GM19468 (cell line): Measurements from ENCODE around the gene C11orf98.
A peak's percentile ranks its signal among the peaks of the same experiment; 100 is the strongest.
"Not testable (repeated sequence)": the region's sequence is repeated elsewhere in the genome, so short reads cannot be mapped to it uniquely, and the experiment has no call there.

ENCODE experiments used
- ATAC-seq: cut with Tn5 transposase; IDR thresholded peaks from one replicate; pipeline ENCODE4 v1.9.1; 2021; ENCODE audit warnings: mild to moderate bottlenecking, moderate library complexity, moderate number of reproducible peaks; ENCODE audit not compliant: unreplicated experiment; ENCODE audit errors: extremely low read depth

The C11orf98 gene

DNA sequence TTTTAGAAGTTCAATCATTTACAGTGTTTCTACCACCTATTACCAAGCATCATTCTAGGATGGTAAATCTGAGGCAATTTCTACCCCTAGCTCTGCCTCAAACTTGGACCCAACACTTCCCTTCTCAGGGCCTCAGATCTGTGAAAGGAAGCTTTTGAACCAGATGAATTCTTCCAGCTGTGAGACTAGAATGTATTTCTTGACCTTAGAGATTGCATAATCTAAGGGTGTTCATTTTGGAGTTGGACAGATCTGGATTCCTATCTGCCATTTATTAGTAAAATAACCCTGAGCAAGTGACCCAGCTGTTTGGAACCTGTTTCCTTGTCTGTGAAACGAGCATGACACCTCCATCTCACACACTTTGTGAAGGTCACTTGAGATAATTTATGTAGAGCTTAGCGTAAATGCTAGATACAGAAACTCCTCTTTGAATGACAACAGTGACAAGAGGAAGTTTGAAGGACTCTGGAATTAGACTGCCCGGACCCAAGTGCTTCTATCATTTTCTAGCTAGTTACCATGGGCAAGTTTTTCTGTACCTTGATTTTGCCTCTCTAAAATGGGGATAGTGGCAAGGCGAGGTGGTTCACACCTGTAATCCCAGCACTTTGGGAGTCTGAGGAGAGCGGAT lies 8.1 kb downstream of the C11orf98 start:
- no peak for ATAC-seq

DNA sequence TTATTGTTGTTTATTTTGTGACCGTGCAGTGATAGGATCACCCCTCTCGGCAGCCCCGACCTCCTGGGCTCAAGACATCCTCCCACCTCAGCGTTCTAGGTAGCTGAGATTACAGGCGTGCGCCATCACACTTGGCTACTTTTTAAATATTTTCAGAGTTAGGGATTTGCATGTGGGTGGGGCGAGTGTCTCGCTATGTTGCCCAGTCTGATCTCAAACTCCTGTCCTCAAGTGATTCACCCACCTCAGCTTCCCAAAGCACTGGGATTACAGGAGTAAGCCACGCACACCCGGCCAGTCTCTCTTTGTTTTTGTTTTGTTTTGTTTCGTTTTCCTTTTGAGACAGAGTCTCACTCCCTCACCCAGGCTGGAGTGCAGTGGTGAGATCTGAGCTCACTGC lies 10.7 kb downstream of the C11orf98 start:
- no peak for ATAC-seq

DNA sequence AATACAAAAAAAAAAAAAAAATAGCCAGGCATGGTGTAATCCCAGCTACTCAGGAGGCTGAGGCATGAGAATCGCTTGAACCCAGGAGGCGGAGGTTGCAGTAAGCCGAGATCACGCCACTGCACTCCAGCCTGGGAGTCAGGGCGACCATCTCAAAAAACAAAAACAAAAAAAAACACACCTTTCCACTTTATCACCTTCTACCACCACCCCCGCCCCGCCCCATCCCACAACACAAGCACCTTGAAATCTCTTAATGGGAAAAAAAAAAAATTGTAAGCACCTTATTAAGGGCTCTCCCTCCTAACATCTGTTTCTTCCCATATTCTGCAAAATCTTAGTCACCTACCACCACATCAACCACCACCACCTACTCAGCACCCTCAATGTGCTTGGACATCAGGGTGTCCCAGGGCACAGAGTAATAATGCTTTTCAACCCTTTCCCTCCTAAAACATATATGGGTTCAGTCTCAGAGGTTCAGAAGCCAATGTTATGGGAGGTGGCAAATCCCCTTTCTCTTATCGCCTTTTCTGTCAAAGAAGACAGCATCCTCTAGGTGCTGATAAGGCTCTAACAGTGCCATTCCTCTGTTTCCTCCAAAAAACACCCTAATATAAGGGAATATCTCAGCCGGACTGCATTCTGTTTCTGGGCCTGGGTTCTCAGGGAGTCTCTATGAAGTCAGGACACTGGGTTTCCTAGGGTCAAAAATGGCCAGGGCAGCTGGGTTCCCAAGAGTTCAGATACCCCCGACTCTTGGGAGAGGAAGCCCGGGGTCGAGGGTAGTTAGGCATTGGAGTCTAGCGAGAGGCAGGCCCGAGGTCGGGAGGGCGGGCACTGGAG lies 12.6 kb downstream of the C11orf98 start:
- ATAC-seq: no peak

DNA sequence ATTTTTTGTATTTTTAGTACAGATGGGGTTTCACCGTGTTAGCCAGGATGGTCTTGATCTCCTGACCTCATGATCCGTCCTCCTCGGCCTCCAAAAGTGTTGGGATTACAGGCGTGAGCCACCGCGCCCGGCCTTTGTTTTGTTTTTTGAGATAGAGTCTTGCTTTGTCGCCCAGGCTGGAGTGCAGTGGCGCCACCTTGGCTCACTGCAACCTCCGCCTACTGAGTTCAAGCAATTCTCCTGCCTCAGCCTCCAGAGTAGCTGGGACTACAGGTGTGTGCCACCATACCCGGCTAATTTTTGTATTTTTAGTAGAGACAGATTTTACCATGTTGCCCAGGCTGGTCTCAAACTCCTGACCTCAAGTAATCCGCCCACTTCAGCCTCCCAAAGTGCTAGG lies 14.7 kb downstream of the C11orf98 start:
- not testable (repeated sequence) for ATAC-seq

DNA sequence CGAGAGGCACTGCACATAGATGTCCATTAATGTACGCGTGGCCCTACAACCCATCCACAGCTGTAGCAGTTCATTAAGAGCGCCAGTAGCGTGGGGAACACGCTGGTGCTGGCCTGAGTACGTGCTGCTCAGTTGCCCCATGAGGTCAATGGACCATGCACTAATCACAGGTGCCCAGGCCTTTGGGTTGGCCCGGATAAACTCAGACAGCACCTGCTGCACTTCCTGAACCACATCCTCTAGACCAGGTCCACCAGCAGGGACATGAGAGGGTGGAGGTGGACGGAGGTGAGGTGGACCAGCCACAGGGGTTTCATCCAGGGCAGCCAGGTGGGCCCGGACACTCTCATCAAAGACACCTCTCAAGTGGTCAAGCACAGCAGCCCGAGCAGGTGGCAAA lies 15.5 kb downstream of the C11orf98 start:
- no peak for ATAC-seq

DNA sequence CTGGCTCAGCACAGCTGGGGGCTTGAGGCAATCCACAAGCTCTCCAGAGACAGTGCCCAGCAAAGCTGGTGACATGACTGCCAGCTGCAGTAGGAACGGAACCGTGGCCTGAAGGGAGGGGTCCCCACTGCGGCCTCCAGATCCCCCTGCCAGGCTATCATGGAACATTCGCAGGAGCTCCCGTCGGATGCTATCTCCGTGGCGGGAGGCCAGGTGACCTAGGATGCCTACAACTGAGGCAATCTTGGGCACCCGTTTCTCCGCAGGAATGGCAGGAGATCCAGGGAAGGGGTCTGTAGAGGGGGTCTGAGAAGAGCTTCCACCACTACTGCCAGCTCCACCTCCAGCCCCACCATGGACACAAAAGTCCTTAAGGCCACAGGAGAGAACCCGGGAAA lies 16.0 kb downstream of the C11orf98 start:
- ATAC-seq: no peak

DNA sequence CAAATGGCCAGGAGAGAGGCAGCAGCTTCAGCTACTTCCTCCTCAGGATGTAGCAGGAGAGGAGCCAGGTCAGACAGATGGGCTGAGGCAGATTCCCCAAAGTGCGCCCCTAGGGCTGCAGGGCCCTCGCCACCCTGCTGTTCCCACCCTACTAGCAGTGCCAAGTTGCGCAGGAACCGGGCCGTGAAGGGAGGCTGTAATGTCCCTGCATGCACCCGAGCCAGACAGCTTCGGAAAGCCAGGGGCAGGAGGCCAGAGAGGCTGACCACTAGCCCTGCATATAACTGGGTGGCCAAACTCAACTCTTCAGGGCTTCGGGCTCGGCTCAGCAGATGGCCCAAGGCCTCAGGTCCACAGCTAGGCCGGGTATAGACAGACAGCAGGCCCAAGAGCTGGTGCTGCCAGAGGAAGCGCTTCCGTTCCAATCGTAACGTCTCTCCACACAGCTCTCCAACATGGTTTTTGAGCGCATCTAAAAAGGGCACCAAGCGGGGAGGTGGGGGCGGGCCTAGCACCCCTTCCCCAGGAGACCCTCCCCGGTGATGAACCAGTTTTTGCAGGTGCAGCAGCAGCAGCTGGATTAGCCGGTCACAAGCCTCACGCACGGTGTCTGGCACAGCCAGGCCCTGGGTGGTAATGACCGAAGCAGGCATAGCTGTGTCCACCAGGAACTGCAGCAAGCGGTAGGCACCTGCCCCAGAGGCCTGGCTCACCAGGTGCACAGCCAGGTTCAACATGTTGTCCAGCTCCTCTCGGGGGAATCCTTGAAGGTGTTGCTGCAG lies 16.6 kb downstream of the C11orf98 start:
- ATAC-seq: no peak

DNA sequence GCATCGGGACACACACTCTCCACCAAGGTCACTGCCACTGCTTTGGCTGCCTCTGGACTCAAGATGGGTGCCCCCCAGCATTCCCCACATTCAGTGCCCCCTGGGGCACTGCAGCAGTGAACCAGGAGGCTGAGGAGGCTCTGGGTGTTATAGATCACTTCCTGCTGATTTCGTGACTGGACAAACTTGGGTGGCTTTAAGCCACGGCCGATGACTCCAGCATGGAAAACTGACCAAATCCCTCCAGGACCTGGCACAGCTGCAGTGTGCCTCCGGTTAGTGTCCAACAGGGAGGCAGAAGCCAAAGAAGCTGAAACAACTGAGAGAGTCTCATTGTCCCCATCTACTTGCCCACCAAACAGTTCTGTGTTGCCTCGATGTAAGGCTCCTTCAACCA lies 17.4 kb downstream of the C11orf98 start:
- no peak for ATAC-seq

DNA sequence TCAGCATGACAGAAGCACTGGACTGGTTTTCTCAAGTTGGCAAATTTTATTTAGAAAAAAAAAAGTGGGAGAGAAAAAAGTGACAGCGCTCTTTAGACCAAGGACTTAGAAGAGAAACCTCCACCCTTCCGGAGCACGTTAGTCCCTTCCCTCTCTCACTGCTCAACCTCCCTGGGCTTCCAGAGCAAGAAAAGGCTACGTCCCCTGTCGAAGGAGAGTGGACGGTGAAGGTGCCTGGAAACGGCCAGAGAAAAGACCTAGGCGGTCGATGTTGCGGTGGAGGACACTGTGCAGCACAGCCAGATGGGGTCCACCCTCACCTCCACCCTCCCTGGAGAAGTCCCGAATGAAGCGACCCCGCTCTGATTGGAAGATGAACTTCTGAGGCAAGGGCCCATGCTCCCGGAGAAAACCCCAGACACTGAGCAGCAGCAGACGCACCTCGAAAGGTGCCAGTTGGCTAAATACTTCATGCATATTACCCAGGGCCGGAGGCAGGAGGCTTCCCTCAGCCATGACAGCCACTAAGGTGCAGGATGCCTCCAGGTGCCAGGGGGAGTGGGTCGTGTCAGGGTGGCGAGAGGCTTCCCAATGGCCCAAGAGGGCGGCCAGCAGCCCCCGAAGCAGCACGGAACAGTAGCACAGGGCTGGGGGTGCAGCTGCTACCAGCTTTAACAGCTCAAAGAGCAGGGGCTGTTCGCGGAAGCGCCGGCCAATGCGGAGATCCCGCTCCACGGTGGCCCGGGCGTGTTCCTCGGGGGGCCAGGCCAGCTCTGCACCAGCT lies 18.0 kb downstream of the C11orf98 start:
- ATAC-seq: no peak

DNA sequence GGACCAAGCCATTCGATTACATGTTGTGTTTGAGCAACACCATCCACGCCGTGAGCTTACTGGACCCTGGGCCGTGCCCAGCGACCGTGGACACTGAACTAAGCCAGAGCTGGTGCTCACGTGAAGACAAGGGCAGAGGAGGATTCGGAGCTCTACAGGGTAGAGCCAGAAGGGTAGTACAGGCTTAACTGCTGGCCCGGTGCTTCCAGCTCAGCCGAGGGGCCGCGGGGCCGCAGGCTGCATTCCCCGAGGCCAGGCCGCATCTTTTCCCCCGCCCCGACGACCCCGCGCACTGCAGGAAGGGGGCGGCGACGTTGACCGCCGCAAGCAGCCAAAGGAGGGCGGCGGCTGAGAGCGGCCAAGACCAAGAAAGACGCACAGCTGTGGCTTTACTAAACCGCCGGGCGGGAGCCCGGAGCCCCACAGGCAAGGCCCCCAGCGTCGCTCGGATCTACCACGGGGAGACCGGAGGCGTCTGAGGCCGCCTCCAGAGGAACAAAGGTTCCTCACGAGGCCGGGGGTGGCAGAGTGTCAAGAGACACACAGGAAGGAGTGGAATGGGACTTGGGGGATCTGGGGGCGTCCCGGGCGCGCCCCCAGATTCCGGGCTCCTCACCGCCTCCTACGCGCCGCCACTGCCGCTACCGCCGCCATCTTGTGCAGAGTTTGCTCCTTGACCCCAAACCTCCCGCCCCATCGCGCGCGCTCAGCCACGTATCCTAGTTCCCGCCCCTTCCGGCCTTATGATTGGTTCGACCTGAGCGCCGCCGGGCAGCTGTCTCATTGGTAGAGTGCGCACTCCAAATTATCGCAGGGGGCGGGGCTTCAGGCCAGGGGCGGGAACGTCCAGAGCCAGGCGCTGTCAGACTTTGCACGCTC lies 18.8 kb downstream of the C11orf98 start, which contains the start of gene GANAB:
Gene GANAB, minus strand, starts transcription at position 668 of the 879 bp plus-strand sequence. Its CDS starts 14 bp downstream, at position 654.
- no peak for ATAC-seq

DNA sequence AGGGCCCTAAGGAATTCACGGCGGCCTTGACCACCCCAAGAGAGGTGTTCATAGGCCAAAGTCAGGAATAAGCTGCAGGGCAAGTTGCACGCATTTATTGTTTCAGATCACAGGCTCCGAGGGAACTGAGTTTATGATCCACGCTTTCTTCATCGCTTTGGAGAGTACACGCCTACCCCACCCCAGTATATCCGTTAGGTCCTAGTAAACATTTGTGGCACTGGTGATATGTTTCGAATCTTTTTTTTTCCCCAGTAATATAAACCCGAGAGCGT lies 19.4 kb downstream of the C11orf98 start:
- ATAC-seq: no peak

DNA sequence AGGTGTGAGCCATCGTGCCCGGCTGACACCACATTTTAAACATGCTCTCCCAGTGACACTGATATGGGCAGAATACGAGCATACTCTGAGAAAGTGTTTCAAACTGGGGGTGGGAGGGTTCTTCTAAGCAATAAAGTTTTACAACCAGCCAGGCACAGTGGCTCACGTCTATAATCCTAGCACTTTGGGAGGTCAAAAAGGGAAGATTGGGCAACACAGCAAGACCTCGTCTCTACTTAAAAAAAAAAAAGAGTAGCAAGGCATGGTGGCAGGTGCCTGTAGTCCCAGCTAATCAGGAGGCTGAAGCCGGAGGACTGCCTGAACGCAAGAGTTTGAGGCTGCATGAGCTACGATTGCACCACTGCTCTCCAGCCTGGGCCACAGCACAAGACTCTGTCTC lies 20.8 kb downstream of the C11orf98 start:
- ATAC-seq: no peak

DNA sequence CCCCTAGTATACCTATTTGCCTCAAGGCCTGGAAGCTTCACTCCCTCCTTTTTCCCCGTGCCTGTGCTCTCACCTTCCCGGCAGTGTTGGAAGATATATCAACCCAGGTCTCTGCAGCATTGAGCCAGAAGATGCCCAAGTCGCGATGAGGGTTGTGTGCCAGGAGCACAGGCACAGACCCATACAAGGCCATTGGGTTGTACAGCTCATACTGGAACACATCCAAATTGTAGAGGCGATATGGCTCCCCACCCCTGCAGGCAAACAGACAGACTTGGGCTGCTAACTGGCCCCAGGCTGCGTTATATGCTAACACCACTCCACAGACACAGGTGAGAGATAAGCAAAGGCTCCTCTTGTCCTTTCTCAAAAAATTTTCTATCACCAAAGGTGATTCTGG lies 32.5 kb downstream of the C11orf98 start:
- no peak for ATAC-seq

DNA sequence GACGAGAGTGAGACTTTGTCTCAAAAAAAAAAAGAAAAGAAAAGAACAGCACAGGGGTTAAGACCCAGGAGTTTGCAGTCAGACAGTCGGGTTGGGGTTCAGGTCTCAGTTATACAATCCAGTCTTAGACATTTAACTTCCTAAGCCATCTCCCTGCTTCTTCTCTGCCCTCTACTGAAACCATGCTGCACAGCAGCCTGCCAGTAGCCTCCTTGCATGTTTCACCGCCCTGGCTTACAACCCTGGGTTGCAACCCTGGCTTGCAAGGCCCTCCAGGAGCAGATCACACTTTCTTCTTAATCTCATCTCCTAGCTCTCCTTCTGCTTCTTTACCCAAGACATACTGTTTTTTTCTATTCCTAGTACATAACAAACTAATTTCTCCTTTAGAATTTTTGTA lies 37.3 kb downstream of the C11orf98 start:
- ATAC-seq: no peak

DNA sequence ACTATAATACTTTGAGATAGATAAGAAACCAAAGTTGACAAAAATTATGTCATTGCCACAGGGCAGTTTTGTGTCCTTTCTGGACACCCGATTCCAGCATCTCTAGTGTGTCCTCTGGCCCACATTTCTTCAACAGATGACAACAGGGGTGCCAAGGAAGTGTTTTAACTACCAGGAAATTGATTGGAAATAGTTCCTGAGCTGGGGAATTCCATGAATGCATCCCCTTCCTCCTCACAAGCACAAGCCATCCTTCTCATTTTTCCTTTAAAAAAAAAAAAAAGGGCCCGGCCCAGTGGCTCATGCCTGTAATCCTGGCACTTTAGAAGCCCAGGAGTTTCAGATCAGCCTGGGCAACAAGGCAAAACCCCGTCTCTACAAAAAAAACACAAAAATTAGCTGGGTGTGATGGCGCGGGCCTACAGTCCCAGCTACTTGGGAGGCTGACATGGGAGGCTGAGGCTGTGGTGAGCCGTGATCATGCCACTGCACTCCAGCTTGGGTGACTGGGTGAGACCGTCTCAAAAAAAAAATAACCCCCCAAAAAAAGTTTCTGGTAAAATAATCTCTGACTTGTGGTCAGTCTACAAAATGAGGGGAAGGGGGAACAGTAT lies 42.4 kb downstream of the C11orf98 start:
- no peak for ATAC-seq

DNA sequence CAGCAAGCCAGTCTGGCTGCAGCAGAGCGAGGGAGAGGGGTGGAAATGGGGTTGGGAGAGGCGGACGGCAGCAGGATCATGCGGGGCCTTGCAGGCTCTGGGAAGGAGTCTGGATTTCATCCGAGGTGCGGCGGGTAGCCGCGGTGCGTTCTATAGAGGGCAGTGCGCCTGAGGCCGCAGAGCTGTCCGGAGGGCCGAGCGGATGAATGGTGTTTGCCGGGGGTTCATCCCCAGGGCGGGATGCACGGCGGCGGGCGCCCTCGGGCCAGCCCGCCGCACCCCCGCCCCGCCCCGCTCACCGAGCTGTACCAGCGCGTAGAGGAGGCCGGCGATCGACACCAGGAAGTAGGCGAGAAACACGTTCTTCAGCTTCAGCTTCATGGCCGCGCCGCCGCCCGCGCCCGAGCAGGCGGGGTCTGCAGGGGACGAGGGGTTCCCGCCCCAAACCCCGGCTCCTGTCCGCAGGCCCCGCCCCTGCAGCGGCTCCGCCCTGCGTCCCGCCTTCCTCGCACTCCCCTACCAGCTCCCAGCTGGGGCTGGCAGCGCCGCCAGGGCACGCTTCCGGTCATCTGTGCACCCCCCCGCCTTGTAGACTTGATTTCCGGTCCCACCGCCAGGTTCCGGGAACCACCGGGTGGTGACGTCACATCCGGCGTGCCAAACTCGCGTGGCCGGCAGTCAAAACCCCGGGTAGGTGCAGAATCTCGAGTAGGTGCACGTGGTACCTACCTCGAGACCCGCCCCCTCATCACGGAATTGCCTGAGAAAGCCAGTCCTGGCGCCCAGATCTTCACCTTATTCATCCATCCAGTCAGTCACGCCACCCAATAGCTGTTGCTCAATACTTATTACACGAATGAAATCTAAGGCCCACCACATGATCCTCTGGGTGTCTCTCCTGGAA lies 43.2 kb downstream of the C11orf98 start, which contains the start of gene B3GAT3:
Gene B3GAT3, minus strand, starts transcription at position 420 of the 904 bp plus-strand sequence. Its CDS starts 39 bp downstream, at position 381.
- ATAC-seq: peak; percentile 92

DNA sequence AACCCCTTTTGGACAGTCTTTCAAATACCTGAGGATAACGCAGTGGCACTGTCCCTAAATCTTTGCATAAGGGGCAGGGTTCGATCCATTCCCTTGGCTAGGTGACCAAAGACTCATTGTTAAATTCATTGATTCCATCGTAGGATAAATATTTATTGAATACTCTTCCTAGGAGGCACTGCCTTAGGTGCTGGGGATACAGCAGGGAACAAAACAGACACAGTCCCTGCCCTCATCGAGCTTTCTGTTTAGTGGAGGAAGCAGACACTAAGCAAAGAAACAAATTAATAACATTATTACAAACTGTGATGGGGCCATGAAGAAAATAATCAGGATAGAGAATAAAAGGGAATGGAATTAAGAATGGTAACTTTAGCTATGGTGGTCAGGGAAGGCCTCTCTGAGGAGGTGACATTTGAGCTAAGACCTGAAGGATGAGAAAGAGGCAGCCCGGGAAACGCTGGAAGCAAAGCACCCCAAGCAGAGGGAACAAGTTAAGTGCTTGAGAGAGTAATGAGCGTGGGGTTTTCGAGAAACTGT lies 43.9 kb downstream of the C11orf98 start:
- ATAC-seq: no peak

DNA sequence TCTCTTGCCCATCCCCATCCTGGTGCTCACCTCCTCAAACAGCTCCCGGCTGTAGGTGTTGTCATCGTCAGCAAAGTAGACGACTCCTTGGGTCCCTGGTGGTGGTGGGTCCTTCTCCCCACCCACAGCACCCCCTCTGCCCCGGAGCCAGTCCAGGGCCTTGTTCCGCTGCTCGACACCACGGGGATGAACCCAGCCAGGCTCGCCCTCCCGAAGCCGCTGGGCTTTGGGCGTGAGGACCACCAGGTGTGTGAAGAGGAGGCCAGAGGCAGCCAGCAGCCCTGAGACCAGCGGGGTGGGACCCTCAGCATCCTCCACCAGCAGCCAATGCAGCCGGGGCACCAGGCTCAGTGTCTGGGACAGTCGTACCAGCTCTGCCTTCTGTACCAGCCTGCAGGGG lies 48.1 kb downstream of the C11orf98 start:
- ATAC-seq: not testable (repeated sequence)
